ENCODE results near the gene OR10A6. TPM values are rescaled to one million over a fixed set of nuclear protein-coding genes. Genes with fewer than 3 reads are reported as not detected.

The OR10A6 gene
- total RNA-seq, 4 donors from 2014 or later = not detected

DNA sequence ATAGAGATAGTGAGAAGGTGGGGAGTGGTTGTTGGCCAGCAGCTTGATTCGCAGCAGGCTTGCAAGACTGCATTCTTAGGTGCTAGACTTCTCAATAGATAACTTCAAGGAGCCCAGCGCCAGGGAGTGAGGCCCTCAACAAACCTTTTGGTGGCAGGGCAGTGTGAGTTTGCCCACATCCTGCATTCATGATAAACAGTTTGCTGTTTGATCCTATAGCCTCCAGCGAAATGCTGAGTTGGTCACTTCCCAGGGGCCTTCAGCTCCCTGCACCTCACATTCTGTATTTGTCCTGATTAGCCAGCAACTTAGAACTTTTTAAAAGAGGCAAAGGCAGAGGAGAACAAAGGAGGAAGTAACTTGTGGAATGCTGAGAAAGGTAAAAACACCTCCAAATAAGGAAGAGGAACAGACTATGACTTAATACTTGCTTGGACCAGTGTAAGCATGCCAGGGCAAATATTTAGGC is 25.1 kb downstream of the OR10A6 start:
- H3K4me3 ChIP-seq = no peak overlapping the region
- DNase-seq = no peak
- intact Hi-C loops (cut with DNase I; ENCODE audit: low total_unique reads) (no loop called here), in situ Hi-C loops (cut with MboI; ENCODE audit: low pct_ligation_motif_present in 1 of 4, low pct_unique_long_range_greater_than_20kb in 1 of 4, low sequenced_read_pairs in 3 of 4) (no loop called here)
- no peaks in the 10 kb centered on the region for H3K36me3 ChIP-seq
- TF ChIP-seq POLR2AphosphoS5 (IDR thresholded peaks at IDR 0.05) (no peak), POLR2A (IDR thresholded peaks at IDR 0.05) (no peak), EP300 (IDR thresholded peaks at IDR 0.05; ENCODE audit: low read depth) (no peak)
- TF ChIP-seq, protein P1, sequence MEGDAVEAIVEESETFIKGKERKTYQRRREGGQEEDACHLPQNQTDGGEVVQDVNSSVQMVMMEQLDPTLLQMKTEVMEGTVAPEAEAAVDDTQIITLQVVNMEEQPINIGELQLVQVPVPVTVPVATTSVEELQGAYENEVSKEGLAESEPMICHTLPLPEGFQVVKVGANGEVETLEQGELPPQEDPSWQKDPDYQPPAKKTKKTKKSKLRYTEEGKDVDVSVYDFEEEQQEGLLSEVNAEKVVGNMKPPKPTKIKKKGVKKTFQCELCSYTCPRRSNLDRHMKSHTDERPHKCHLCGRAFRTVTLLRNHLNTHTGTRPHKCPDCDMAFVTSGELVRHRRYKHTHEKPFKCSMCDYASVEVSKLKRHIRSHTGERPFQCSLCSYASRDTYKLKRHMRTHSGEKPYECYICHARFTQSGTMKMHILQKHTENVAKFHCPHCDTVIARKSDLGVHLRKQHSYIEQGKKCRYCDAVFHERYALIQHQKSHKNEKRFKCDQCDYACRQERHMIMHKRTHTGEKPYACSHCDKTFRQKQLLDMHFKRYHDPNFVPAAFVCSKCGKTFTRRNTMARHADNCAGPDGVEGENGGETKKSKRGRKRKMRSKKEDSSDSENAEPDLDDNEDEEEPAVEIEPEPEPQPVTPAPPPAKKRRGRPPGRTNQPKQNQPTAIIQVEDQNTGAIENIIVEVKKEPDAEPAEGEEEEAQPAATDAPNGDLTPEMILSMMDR (IDR thresholded peaks at IDR 0.05) = no peak
- H3K4me1 ChIP-seq = peaks cover 0 to 17% (median 10%) of the 10 kb centered on the region in 4 donors
- H3K9me3 ChIP-seq = no peaks in the 10 kb centered on the region
- 65 to 69% methylated on average over 2 to 3 of the region's 3 CpGs for WGBS, 2 donors (ENCODE audit: low coverage in 1 of 2)
- no peak overlapping the region for H3K27ac ChIP-seq
- H3K27me3 ChIP-seq = no peaks in the 10 kb centered on the region

DNA sequence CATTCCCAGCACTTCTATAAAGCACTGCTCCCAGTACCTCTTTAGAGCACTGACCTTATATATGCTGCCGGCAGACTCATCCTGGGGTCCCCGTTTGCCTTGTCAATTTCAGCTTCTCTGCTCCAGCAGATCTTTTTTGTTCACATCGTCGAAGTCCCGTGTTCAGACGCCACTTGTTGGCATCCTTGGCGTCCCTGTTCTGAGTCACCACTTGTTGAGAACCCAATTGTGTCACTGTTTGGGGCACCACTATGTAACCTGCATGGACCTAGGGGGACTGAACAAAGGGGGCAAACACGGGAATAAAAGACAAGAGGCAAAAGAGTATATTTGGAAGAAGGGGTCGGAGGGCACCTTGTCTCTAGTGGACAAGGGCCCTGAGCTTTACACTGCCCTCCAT is 25.5 kb downstream of the OR10A6 start:
- peaks cover 0 to 17% (median 12%) of the 10 kb centered on the region in 4 donors for H3K4me1 ChIP-seq
- in situ Hi-C loops (cut with MboI; ENCODE audit: low pct_ligation_motif_present in 1 of 4, low pct_unique_long_range_greater_than_20kb in 1 of 4, low sequenced_read_pairs in 3 of 4) = no loop called here
- H3K9me3 ChIP-seq = no peaks in the 10 kb centered on the region
- intact Hi-C loops (cut with DNase I; ENCODE audit: low total_unique reads) = no loop called here
- H3K36me3 ChIP-seq = no peaks in the 10 kb centered on the region
- no peak overlapping the region for H3K27ac ChIP-seq
- H3K27me3 ChIP-seq = no peaks in the 10 kb centered on the region
- H3K4me3 ChIP-seq = no peak overlapping the region
- no peak for TF ChIP-seq POLR2AphosphoS5 (IDR thresholded peaks at IDR 0.05)
- TF ChIP-seq POLR2A (IDR thresholded peaks at IDR 0.05) = no peak
- TF ChIP-seq, protein P1 (IDR thresholded peaks at IDR 0.05) = no peak
- no peak for TF ChIP-seq EP300 (IDR thresholded peaks at IDR 0.05; ENCODE audit: low read depth)
- WGBS, 2 donors (ENCODE audit: low coverage in 1 of 2) = 78 to 82% methylated on average over 8 to 9 of the region's 9 CpGs
- no peak for DNase-seq

DNA sequence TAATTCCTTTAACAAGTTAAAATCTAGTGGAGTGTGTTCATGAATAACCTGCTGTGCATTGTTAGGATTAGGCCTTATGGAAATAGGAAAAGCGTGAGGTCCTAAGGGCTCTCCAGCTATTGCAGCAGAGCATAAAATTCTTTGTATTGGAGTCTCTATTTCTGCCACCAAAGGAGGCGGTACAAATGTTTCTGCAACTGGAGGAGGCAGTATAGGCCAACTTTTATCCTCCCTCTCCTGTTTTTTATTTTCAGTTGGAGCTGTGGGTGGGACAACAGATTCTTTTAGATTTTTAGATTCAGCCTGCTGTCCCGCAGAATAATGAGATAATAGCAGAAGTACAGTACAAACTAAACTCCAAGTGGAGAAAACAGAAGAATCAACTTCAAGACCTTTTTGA is 26.2 kb downstream of the OR10A6 start:
- no peak overlapping the region for H3K27ac ChIP-seq
- H3K36me3 ChIP-seq = no peaks in the 10 kb centered on the region
- H3K27me3 ChIP-seq = no peaks in the 10 kb centered on the region
- in situ Hi-C loops (cut with MboI; ENCODE audit: low pct_ligation_motif_present in 1 of 4, low pct_unique_long_range_greater_than_20kb in 1 of 4, low sequenced_read_pairs in 3 of 4) (no loop called here), intact Hi-C loops (cut with DNase I; ENCODE audit: low total_unique reads) (no loop called here)
- H3K4me1 ChIP-seq = peaks cover 0 to 21% (median 13%) of the 10 kb centered on the region in 4 donors
- no peak for TF ChIP-seq POLR2AphosphoS5 (IDR thresholded peaks at IDR 0.05)
- TF ChIP-seq, protein P1 (IDR thresholded peaks at IDR 0.05) = no peak
- TF ChIP-seq EP300 (IDR thresholded peaks at IDR 0.05; ENCODE audit: low read depth) = no peak
- TF ChIP-seq POLR2A (IDR thresholded peaks at IDR 0.05) = no peak
- WGBS, 2 donors (ENCODE audit: low coverage in 1 of 2) = 58 to 77% methylated on average over 2 to 3 of the region's 3 CpGs
- DNase-seq = no peak
- H3K9me3 ChIP-seq = no peaks in the 10 kb centered on the region
- H3K4me3 ChIP-seq = no peak overlapping the region

DNA sequence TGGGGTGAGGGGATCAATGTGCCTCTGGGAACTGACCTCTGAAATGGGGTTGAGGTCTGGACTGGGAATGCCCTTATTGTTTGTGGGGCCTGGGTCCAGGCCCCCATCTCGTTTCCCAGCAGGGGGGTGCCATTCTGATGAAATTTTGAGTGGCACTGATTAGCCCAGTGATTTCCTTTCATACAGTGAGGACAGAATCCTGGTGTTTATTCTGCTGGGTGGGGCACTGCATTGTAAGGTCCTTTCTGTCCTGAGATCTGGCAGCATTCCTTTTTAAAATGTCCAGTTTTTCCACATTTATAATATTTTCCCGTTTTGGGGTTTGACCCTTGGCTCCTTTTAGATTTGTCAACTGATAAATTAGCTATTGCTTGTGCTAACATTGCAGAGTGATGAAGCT is 27.1 kb downstream of the OR10A6 start:
- 0 to 16% methylated on average over 1 to 2 of the region's 2 CpGs for WGBS, 2 donors (ENCODE audit: low coverage in 1 of 2)
- intact Hi-C loops (cut with DNase I; ENCODE audit: low total_unique reads) (no loop called here), in situ Hi-C loops (cut with MboI; ENCODE audit: low pct_ligation_motif_present in 1 of 4, low pct_unique_long_range_greater_than_20kb in 1 of 4, low sequenced_read_pairs in 3 of 4) (no loop called here)
- Histone ChIP-seq H3K4me1 (peaks cover 0 to 21% (median 13%) of the 10 kb centered on the region in 4 donors), H3K4me3 (no peak overlapping the region), H3K27ac (peak overlapping the region in 3 of 4 donors; percentile 32 to 51 (median 38)), H3K27me3 (no peaks in the 10 kb centered on the region), H3K9me3 (no peaks in the 10 kb centered on the region), H3K36me3 (no peaks in the 10 kb centered on the region)
- peak; percentile 21 for DNase-seq
- TF ChIP-seq EP300 (IDR thresholded peaks at IDR 0.05; ENCODE audit: low read depth) (no peak), POLR2AphosphoS5 (IDR thresholded peaks at IDR 0.05) (no peak)
- TF ChIP-seq, protein P1 (IDR thresholded peaks at IDR 0.05) = no peak

All from transverse colon (tissue), 4 donors.